CD4-positive, alpha-beta T cell treated with Interleukin-15 for 4 hours (primary cell): ENCODE measurements around the gene KRTAP20-2.

ENCODE experiments used
- DNase-seq: peaks from one replicate; pipeline ENCODE4 v3.0.0-alpha.2; 2020; ENCODE audit warnings: low spot score

Gene KRTAP20-2

GRCh38 chr21:30674312-30674711 lies 39.3 kb downstream of the KRTAP20-2 start:
- DNase-seq: no peak

GRCh38 chr21:30676737-30677136 lies 41.7 kb downstream of the KRTAP20-2 start:
- DNase-seq: no peak

GRCh38 chr21:30680586-30680985 lies 45.6 kb downstream of the KRTAP20-2 start:
- no peak for DNase-seq

- DNase-seq: no peak
These were observed 49.5 kb downstream of the KRTAP20-2 start for GRCh38 chr21:30684506-30684905.
